Transverse colon (tissue), 4 donors: ENCODE data around the gene RPS6KA3.

Source experiments
- EP300 ChIP-seq: sonication (generic); formaldehyde crosslinking; IDR thresholded peaks from one replicate; pipeline ENCODE4 v1.6.1; 2017; ENCODE audit warnings: antibody characterized with exemption, low read depth
- POLR2AphosphoS5 ChIP-seq, 3 donors: sonication (generic); formaldehyde crosslinking; IDR thresholded peaks; one replicate each; pipeline ENCODE4 v1.6.1; 2016; ENCODE audit warnings: antibody characterized with exemption in 3 of 3
- TF ChIP-seq, protein P1 (sequence below), 5 experiments: fragments of 200-600 bp in 3 of 5; fragments of 450-650 bp in 2 of 5; sonication (generic) in 3 of 5; IDR thresholded peaks; 1 replicate in 2 of 5; 2 replicates in 3 of 5; pipeline ENCODE4 v1.5.1; 2016 to 2017; ENCODE audit warnings: antibody characterized with exemption in 5 of 5, inconsistent platforms in 3 of 5, mild to moderate bottlenecking in 2 of 5, moderate library complexity in 1 of 5

DNA sequence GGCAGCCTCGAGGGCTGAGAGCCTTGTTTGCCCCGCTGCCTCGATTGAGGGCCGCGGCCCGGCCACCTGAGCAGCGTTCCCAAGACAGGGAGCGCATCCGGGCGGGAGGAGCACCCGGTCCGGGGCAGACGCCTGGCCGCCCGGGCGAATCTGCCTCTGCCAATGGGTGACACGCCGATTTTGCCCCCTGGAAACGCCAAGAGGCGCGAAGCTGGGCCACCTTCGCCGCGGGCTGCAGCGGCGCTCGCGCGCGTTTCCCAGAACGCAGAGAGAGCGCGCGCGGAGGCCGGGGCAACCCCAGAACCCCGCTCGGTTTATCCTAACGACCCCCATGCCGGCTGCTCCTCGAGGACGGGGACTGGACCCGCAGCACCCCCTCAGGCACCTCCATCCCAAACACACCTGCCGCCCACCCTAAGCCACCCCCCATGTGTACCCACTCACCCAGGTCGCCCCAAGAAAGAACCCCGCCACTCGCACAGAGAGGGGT is 150.6 kb downstream of the RPS6KA3 start:
- TF ChIP-seq, protein P1, sequence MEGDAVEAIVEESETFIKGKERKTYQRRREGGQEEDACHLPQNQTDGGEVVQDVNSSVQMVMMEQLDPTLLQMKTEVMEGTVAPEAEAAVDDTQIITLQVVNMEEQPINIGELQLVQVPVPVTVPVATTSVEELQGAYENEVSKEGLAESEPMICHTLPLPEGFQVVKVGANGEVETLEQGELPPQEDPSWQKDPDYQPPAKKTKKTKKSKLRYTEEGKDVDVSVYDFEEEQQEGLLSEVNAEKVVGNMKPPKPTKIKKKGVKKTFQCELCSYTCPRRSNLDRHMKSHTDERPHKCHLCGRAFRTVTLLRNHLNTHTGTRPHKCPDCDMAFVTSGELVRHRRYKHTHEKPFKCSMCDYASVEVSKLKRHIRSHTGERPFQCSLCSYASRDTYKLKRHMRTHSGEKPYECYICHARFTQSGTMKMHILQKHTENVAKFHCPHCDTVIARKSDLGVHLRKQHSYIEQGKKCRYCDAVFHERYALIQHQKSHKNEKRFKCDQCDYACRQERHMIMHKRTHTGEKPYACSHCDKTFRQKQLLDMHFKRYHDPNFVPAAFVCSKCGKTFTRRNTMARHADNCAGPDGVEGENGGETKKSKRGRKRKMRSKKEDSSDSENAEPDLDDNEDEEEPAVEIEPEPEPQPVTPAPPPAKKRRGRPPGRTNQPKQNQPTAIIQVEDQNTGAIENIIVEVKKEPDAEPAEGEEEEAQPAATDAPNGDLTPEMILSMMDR (IDR thresholded peaks at IDR 0.05) = no peak
- no peak for TF ChIP-seq POLR2AphosphoS5 (IDR thresholded peaks at IDR 0.05)
- TF ChIP-seq EP300 = no peak
